ENCODE data around the gene NT5C2. TPM values are rescaled to one million over a fixed set of nuclear protein-coding genes. Genes with fewer than 3 reads are reported as not detected.

The NT5C2 gene
- total RNA-seq, 1 experiment from 2014 or later: 70.0 TPM

DNA sequence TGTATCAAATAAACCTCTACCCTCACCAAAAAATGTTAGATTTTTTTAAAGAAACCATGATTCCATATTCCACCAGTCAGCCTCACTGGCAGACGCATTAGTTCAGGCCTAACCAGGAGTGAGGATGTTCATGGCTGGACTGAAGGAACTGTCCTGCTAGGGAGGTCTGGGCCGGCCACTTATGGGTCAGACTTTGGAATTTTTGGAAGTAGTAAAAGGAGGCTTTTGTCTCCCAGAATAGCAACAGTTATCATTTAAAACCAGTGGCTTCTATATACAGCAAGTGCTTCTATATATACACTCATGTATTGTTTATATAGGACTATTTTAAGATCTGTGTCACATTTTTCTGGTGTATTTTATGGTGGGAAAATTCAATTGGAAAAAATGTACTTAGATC, 154.5 kb downstream of the NT5C2 start:
- H3K27ac Mint-ChIP-seq (ENCODE audit: unreplicated experiment): no peak overlapping the region
- no peak for DNase-seq
- CTCF ChIA-PET: no interaction called here
- BruUV-seq (replicated peaks): no TSS peak
- no peaks in the 10 kb centered on the region for H3K9me3 Mint-ChIP-seq (ENCODE audit: low read depth, unreplicated experiment)
- H3K27me3 Mint-ChIP-seq (ENCODE audit: unreplicated experiment): peaks cover 11% of the 10 kb centered on the region
- TF ChIP-seq, protein P1, sequence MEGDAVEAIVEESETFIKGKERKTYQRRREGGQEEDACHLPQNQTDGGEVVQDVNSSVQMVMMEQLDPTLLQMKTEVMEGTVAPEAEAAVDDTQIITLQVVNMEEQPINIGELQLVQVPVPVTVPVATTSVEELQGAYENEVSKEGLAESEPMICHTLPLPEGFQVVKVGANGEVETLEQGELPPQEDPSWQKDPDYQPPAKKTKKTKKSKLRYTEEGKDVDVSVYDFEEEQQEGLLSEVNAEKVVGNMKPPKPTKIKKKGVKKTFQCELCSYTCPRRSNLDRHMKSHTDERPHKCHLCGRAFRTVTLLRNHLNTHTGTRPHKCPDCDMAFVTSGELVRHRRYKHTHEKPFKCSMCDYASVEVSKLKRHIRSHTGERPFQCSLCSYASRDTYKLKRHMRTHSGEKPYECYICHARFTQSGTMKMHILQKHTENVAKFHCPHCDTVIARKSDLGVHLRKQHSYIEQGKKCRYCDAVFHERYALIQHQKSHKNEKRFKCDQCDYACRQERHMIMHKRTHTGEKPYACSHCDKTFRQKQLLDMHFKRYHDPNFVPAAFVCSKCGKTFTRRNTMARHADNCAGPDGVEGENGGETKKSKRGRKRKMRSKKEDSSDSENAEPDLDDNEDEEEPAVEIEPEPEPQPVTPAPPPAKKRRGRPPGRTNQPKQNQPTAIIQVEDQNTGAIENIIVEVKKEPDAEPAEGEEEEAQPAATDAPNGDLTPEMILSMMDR (IDR thresholded peaks at IDR 0.05; ENCODE audit: unreplicated experiment): no peak
- intact Hi-C loops (cut with micrococcal nuclease; ENCODE audit: unreplicated experiment): no loop called here
- H3K4me3 Mint-ChIP-seq (ENCODE audit: low read depth, unreplicated experiment): no peak overlapping the region
- no peaks in the 10 kb centered on the region for H3K36me3 Mint-ChIP-seq (ENCODE audit: insufficient read depth, unreplicated experiment)
- H3K4me1 Mint-ChIP-seq (ENCODE audit: low read depth, unreplicated experiment): no peaks in the 10 kb centered on the region

Other genes starting within 250 kb of the NT5C2 start
- gene RPEL1, start 52.6 kb upstream of the NT5C2 start, total RNA-seq (2022): 0.57 and 0.61 TPM in 2 replicates
- 1.3 and 1.9 TPM in 2 replicates for gene INA, start 83.9 kb upstream of the NT5C2 start, total RNA-seq (2022)
- gene PCGF6, start 157.9 kb upstream of the NT5C2 start, total RNA-seq (2022): 4.5 and 4.8 TPM in 2 replicates
- gene TAF5, start 174.7 kb upstream of the NT5C2 start, total RNA-seq (2022): 2.5 and 2.9 TPM in 2 replicates
- gene ATP5MK, start 203.2 kb upstream of the NT5C2 start, total RNA-seq (2022): 199 and 203 TPM in 2 replicates
- gene PDCD11, start 203.4 kb upstream of the NT5C2 start, total RNA-seq (2022): 33.0 and 41.3 TPM in 2 replicates